ENCODE data around the gene USH1C.

DNA sequence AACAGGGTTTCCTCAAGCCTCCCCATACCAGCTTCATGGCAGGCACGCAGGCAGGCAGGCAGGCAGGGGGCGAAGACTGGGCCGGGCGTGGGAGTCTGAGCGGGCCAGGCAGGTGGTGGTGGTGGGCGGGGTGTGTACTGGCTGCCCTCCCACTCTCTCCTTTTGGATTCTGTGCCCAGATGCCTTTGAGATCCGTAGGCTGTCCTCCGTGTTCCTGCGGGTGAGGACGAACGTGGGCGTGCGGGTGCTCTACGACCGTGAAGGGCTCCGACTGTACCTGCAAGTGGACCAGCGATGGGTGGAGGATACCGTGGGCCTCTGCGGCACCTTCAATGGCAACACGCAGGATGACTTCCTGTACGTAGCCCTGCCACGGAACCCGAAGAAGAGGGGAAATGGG lies 25.8 kb upstream of the USH1C start:
- TF ChIP-seq, protein P1, sequence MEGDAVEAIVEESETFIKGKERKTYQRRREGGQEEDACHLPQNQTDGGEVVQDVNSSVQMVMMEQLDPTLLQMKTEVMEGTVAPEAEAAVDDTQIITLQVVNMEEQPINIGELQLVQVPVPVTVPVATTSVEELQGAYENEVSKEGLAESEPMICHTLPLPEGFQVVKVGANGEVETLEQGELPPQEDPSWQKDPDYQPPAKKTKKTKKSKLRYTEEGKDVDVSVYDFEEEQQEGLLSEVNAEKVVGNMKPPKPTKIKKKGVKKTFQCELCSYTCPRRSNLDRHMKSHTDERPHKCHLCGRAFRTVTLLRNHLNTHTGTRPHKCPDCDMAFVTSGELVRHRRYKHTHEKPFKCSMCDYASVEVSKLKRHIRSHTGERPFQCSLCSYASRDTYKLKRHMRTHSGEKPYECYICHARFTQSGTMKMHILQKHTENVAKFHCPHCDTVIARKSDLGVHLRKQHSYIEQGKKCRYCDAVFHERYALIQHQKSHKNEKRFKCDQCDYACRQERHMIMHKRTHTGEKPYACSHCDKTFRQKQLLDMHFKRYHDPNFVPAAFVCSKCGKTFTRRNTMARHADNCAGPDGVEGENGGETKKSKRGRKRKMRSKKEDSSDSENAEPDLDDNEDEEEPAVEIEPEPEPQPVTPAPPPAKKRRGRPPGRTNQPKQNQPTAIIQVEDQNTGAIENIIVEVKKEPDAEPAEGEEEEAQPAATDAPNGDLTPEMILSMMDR (IDR thresholded peaks at IDR 0.05): no peak
- TF ChIP-seq POLR2A (IDR thresholded peaks at IDR 0.05): no peak
- TF ChIP-seq EP300 (IDR thresholded peaks at IDR 0.05): no peak
